HCT116 (cell line): ENCODE data around the gene NOXO1.

Source experiments
- CBX3 ChIP-seq: IDR thresholded peaks from 2 replicates; pipeline ENCODE4 v1.6.1; 2012; ENCODE audit warnings: low read depth
- ELF1 ChIP-seq: IDR thresholded peaks from 2 replicates; pipeline ENCODE4 v1.6.1; 2012; ENCODE audit warnings: low read depth, borderline replicate concordance
- EZH2 ChIP-seq: fragments of 200-600 bp; sonication (generic); IDR thresholded peaks from 2 replicates; pipeline ENCODE4 v1.6.1; 2017; ENCODE audit warnings: antibody characterized with exemption, mixed run types
- JUND ChIP-seq: IDR thresholded peaks from 2 replicates; pipeline ENCODE4 v1.6.1; 2012
- POLR2A ChIP-seq: IDR thresholded peaks from 2 replicates; pipeline ENCODE4 v1.7.0; 2011; ENCODE audit warnings: borderline replicate concordance; ENCODE audit not compliant: insufficient read depth, insufficient read length; ENCODE audit errors: extremely low read depth
- POLR2AphosphoS5 ChIP-seq: IDR thresholded peaks from 2 replicates; pipeline ENCODE4 v1.6.1; 2011; ENCODE audit warnings: mild to moderate bottlenecking, low read depth, low read length, moderate library complexity
- RAD21 ChIP-seq: IDR thresholded peaks from 2 replicates; pipeline ENCODE4 v1.6.1; 2012; ENCODE audit warnings: low read depth, mild to moderate bottlenecking
- SIN3A ChIP-seq: IDR thresholded peaks from 2 replicates; pipeline ENCODE4 v1.6.1; 2012; ENCODE audit warnings: low read depth
- SRF ChIP-seq: IDR thresholded peaks from 2 replicates; pipeline ENCODE4 v1.6.1; 2012; ENCODE audit warnings: low read depth
- TCF7L2 ChIP-seq: IDR thresholded peaks from 2 replicates; pipeline ENCODE4 v1.7.0; 2011; ENCODE audit warnings: borderline replicate concordance, inconsistent platforms; ENCODE audit not compliant: insufficient read depth, insufficient read length; ENCODE audit errors: extremely low read depth
- TF ChIP-seq, protein P1 (sequence below), 3 experiments: fragments of 200-600 bp in 1 of 3; sonication (generic) in 1 of 3; IDR thresholded peaks in 2 of 3; conservative IDR thresholded peaks in 1 of 3; 2 replicates each; pipeline ENCODE4 v1.5.1; 2012 to 2017; ENCODE audit warnings: low read depth in 2 of 3, low read length in 2 of 3, antibody characterized with exemption in 1 of 3, borderline replicate concordance in 1 of 3, control low read depth in 1 of 3, mild to moderate bottlenecking in 1 of 3, mixed read lengths in 1 of 3, mixed run types in 1 of 3, moderate library complexity in 1 of 3; ENCODE audit not compliant: insufficient read depth in 1 of 3

DNA sequence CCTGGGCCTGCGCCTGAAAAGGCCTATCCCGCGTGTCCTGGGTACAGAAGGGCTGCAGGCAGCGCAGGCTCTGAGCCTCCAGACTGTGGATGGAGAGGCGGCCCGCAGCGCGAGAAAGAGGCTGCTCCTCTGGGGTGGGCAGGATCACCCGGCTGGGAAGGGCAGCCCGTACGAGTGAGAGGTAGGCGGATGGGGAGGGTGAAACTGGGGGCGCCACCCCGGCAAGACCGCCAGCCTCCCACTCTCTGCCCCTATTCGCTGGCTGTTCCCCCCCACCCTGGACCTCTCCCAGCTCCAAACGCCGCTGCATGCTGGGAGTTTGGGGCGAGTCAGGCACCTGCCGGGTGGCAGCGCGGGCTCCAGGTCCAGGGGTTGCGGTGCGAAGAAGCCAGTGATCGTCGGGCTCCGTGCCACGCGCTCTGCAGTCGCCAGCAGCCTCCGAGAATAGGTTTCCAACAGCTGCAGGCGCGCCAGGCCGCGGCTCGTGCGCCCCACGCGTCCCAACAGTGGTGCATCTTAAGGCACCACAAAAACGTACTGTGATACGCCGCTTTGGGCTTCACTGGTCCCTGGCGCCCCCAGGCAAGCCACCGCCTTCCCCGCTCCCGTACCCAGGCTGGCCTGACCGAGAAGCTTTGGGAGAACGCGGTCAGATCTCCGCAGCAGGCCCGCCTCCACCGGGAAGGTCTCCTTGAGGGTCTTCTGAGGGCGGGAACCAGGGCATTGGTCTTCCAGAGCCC lies 1.1 kb downstream of the NOXO1 start:
- TF ChIP-seq POLR2A (no peak), TCF7L2 (no peak), JUND (no peak), ELF1 (no peak), RAD21 (no peak), SRF (no peak), SIN3A (no peak), CBX3 (no peak), POLR2AphosphoS5 (peak; percentile 18; the same call in 1 of the 2 replicates), EZH2 (no peak)
- TF ChIP-seq, protein P1, sequence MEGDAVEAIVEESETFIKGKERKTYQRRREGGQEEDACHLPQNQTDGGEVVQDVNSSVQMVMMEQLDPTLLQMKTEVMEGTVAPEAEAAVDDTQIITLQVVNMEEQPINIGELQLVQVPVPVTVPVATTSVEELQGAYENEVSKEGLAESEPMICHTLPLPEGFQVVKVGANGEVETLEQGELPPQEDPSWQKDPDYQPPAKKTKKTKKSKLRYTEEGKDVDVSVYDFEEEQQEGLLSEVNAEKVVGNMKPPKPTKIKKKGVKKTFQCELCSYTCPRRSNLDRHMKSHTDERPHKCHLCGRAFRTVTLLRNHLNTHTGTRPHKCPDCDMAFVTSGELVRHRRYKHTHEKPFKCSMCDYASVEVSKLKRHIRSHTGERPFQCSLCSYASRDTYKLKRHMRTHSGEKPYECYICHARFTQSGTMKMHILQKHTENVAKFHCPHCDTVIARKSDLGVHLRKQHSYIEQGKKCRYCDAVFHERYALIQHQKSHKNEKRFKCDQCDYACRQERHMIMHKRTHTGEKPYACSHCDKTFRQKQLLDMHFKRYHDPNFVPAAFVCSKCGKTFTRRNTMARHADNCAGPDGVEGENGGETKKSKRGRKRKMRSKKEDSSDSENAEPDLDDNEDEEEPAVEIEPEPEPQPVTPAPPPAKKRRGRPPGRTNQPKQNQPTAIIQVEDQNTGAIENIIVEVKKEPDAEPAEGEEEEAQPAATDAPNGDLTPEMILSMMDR (IDR thresholded peaks at IDR 0.05 in 2 of 3, conservative IDR thresholded peaks at IDR 0.05 in 1 of 3; ENCODE audit: borderline replicate concordance in 1 of 3, insufficient read depth in 1 of 3, low read depth in 2 of 3, low read length in 2 of 3) = no peak
